Measurements from ENCODE around the gene LMOD2. TPM values are rescaled to one million over a fixed set of nuclear protein-coding genes. Genes with fewer than 3 reads are reported as not detected.

Gene LMOD2
- total RNA-seq, 1 experiment from 2014 or later: not detected

GRCh38 chr7:123640583-123640982, 15.1 kb upstream of the LMOD2 start:
- no peak for TF ChIP-seq CTCF (conservative IDR thresholded peaks at IDR 0.05)

More at GRCh38 chr7:123640583-123640982, 15.1 kb upstream of the LMOD2 start:
- Histone ChIP-seq H2BK12ac (ENCODE audit: insufficient read length, low read depth, low read length) (no peak overlapping the region), H3K79me1 (ENCODE audit: insufficient read depth, low read depth, low read length, poor library complexity, severe bottlenecking) (no peaks in the 10 kb centered on the region), H3K9me3 (ENCODE audit: control insufficient read depth, low read depth, low read length) (no peaks in the 10 kb centered on the region), H3K23ac (ENCODE audit: insufficient read length, low read depth, low read length) (no peak overlapping the region), H4K8ac (replicated peaks; ENCODE audit: insufficient read length, low read depth, low read length) (no peak overlapping the region), H2AFZ (ENCODE audit: low read length) (no peak overlapping the region), H4K20me1 (ENCODE audit: control insufficient read depth, insufficient read depth, insufficient read length) (no peaks in the 10 kb centered on the region), H2BK120ac (ENCODE audit: low read depth, low read length, poor library complexity, severe bottlenecking) (no peak overlapping the region), H2AK5ac (ENCODE audit: insufficient read length, low read length) (no peak overlapping the region), H3K9ac (ENCODE audit: extremely low read depth, insufficient read length, low read length) (no peak overlapping the region), H4K5ac (ENCODE audit: insufficient read length, low read depth, low read length) (no peak overlapping the region), H2BK15ac (ENCODE audit: low read depth, low read length) (no peak overlapping the region), H3K23me2 (ENCODE audit: insufficient read length, low read depth, low read length, poor library complexity, severe bottlenecking) (no peaks in the 10 kb centered on the region), H3K56ac (ENCODE audit: insufficient read length, low read depth, low read length) (no peak overlapping the region), H3K27me3 (ENCODE audit: insufficient read depth, low read length) (no peaks in the 10 kb centered on the region), H2BK5ac (ENCODE audit: insufficient read length, low read length) (no peak overlapping the region), H3K4me1 (ENCODE audit: insufficient read depth, low read length) (peaks cover 3% of the 10 kb centered on the region; the same call in 1 of the 2 replicates), H3K4me2 (ENCODE audit: insufficient read depth, insufficient read length, low read length) (no peak overlapping the region), H4K91ac (ENCODE audit: insufficient read length, low read depth, low read length) (no peak overlapping the region), H3K79me2 (ENCODE audit: insufficient read depth, low read length) (no peaks in the 10 kb centered on the region), H3K18ac (ENCODE audit: insufficient read length, low read depth, low read length) (no peak overlapping the region), H3K14ac (ENCODE audit: insufficient read depth, low read length) (no peak overlapping the region), H3T11ph (ENCODE audit: low read length) (no peak overlapping the region), H3K4ac (ENCODE audit: low read depth, low read length) (no peak overlapping the region), H2BK20ac (ENCODE audit: low read depth, low read length, poor library complexity, severe bottlenecking) (no peak overlapping the region), H3K27ac (ENCODE audit: insufficient read length, low read depth, low read length) (no peak overlapping the region)
- Mint-ChIP-seq H3K36me3 (ENCODE audit: insufficient read depth in 1 of 3, low read depth in 3 of 3) (no peaks in the 10 kb centered on the region; a peak in 1 of 7 replicates), H3K27me3 (ENCODE audit: low read depth) (no peaks in the 10 kb centered on the region), H3K9me3 (no peaks in the 10 kb centered on the region; a peak in 2 of 5 replicates), H3K27ac (no peak overlapping the region), H3K4me1 (peaks cover 31 to 34% of the 10 kb centered on the region in 2 experiments), H3K4me3 (no peak overlapping the region)
- no peak for DNase-seq

Data from H9 (cell line).